Left ventricle myocardium inferior (tissue), 1 donor: Measurements from ENCODE around the gene ZNF8. TPM values are rescaled to one million over a fixed set of nuclear protein-coding genes. Genes with fewer than 3 reads are reported as not detected.

ENCODE experiments used
- DNase-seq: peaks from one replicate; pipeline ENCODE4 v3.0.0-alpha.2; 2020
- H3K27ac ChIP-seq: fragments of 200-600 bp; replicated peaks from 2 replicates; pipeline ENCODE4 v1.8.0; 2021
- H3K27me3 ChIP-seq: fragments of 200-600 bp; 2 replicates; pipeline ENCODE4 v1.8.0; 2021; ENCODE audit warnings: low read depth
- H3K36me3 ChIP-seq: fragments of 200-600 bp; 2 replicates; pipeline ENCODE4 v1.8.0; 2021
- H3K4me1 ChIP-seq: fragments of 200-600 bp; 2 replicates; pipeline ENCODE4 v1.8.0; 2021
- H3K4me3 ChIP-seq: fragments of 200-600 bp; 2 replicates; pipeline ENCODE4 v1.8.0; 2021; ENCODE audit warnings: mild to moderate bottlenecking, moderate library complexity
- H3K9me3 ChIP-seq: fragments of 200-600 bp; replicated peaks from 2 replicates; pipeline ENCODE4 v1.8.0; 2021
- intact Hi-C: fragments of 100-400 bp; cut with micrococcal nuclease; formaldehyde crosslinking; loops from one replicate; pipeline ENCODE4 v1.11.0; 2022
- total RNA-seq: library from RNA; stranded (reverse); fragmentation: NEBNext Ultra II Directional; extraction: Animal tissue kit (Norgen Biotek cat#: 25700); gene quantifications from one replicate; pipeline ENCODE4 v1.2.1, GENCODE V29; 2021
- TF ChIP-seq, protein P1 (sequence below): fragments of 200-600 bp; IDR thresholded peaks from 2 replicates; pipeline ENCODE4 v1.8.0; 2021; ENCODE audit warnings: antibody characterized with exemption, mild to moderate bottlenecking, borderline replicate concordance
- donor health status: DM: no; HTN: yes; CAD: no; lungs with severe emphysema.

The ZNF8 gene
- total RNA-seq, 1 donor from 2014 or later = 4.9 TPM

DNA sequence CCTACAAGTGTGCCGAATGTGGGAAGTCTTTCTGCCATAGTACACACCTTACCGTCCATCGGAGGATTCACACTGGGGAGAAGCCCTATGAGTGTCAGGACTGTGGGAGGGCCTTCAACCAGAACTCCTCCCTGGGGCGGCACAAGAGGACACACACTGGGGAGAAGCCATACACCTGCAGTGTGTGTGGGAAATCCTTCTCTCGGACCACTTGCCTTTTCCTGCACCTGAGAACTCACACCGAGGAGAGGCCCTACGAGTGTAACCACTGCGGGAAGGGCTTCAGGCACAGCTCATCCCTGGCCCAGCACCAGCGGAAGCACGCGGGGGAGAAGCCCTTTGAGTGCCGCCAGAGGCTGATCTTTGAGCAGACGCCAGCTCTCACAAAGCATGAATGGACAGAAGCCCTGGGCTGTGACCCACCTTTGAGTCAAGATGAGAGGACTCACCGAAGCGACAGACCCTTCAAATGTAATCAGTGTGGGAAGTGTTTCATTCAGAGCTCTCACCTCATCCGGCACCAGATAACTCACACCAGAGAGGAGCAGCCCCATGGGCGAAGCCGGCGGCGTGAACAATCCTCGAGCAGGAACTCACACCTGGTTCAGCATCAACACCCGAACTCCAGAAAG lies 16.1 kb downstream of the ZNF8 start:
- Histone ChIP-seq H3K4me1 (no peaks in the 10 kb centered on the region), H3K36me3 (peaks cover 97% of the 10 kb centered on the region), H3K27ac (no peak overlapping the region), H3K9me3 (peaks cover 54% of the 10 kb centered on the region), H3K4me3 (no peak overlapping the region), H3K27me3 (no peaks in the 10 kb centered on the region)
- TF ChIP-seq, protein P1, sequence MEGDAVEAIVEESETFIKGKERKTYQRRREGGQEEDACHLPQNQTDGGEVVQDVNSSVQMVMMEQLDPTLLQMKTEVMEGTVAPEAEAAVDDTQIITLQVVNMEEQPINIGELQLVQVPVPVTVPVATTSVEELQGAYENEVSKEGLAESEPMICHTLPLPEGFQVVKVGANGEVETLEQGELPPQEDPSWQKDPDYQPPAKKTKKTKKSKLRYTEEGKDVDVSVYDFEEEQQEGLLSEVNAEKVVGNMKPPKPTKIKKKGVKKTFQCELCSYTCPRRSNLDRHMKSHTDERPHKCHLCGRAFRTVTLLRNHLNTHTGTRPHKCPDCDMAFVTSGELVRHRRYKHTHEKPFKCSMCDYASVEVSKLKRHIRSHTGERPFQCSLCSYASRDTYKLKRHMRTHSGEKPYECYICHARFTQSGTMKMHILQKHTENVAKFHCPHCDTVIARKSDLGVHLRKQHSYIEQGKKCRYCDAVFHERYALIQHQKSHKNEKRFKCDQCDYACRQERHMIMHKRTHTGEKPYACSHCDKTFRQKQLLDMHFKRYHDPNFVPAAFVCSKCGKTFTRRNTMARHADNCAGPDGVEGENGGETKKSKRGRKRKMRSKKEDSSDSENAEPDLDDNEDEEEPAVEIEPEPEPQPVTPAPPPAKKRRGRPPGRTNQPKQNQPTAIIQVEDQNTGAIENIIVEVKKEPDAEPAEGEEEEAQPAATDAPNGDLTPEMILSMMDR = no peak
- intact Hi-C loops = no loop called here
- no peak for DNase-seq

DNA sequence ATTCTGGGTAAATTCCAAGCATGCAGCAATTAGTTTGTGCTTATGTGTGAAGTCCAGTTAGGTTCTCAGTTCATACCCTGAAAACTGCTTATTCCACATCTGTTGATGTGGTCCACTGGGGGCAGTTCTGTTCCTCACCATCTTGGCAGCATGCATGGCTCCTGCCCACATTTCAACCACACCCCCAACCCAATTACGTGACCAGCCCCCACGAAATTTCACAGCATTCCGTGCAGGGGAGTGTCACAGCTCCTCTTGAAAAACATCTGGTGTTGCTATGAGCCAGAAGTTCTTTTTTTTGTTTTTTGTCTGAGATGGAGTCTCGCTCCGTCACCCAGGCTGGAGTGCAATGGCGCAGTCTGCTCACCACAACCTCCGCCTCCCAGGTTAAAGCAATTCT lies 17.3 kb downstream of the ZNF8 start:
- Histone ChIP-seq H3K27me3 (no peaks in the 10 kb centered on the region), H3K27ac (no peak overlapping the region), H3K9me3 (peaks cover 54% of the 10 kb centered on the region), H3K36me3 (peaks cover 97% of the 10 kb centered on the region), H3K4me1 (no peaks in the 10 kb centered on the region), H3K4me3 (no peak overlapping the region)
- DNase-seq = no peak
- TF ChIP-seq, protein P1 = no peak
- intact Hi-C loops = no loop called here

DNA sequence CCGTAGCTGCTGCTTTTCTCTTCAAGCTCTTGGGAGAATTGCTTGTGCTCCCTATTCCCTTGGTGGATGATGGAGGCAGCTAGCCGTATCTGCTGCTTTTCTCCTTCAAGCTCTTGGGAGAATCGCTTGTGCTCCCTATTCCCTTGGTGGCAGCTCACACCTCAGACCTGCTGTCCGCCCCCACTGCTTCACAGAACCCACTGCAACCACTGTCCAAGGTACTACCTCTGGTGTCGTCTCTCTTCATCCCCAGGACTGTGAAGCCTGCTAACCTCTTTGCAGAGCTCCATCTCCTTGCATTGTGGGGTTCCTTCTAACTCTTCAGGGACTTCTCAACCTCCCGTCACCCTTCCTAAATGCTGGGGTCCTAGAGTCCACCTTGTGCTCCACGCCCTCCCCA lies 21.9 kb downstream of the ZNF8 start:
- intact Hi-C loops = no loop called here
- TF ChIP-seq, protein P1 = no peak

DNA sequence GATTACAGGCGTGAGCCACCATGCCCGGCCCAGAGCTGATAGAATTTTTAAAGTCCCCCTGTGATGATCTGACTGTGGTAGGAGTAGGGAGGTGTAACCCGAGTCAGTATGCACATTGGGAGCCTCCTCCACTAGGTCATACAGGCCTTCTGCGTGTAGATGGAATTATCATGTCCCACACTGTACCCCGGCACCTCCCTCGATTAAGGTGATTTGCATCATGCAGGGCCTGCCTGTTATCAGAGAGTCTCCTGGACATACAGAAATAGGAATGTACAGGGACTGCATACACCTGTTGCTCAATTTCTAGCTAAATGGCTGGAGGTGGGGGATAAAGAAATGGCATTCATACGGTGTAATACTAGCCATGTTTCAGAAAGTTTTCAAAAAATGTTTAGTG lies 25.5 kb downstream of the ZNF8 start:
- H3K27ac ChIP-seq = peak overlapping the region; percentile 93
- intact Hi-C loops = no loop called here
- peaks cover 29% of the 10 kb centered on the region for H3K4me1 ChIP-seq
- TF ChIP-seq, protein P1 = no peak
- no peaks in the 10 kb centered on the region for H3K27me3 ChIP-seq
- H3K36me3 ChIP-seq = peaks cover 60% of the 10 kb centered on the region
- no peaks in the 10 kb centered on the region for H3K9me3 ChIP-seq
- peak overlapping the region; percentile 96 for H3K4me3 ChIP-seq
- DNase-seq = no peak

More for the DNA sequence above, 21.9 kb downstream of the ZNF8 start:
- no peak for DNase-seq
- Histone ChIP-seq H3K9me3 (peaks cover 14% of the 10 kb centered on the region), H3K4me3 (no peak overlapping the region), H3K4me1 (peaks cover 12% of the 10 kb centered on the region), H3K27me3 (no peaks in the 10 kb centered on the region), H3K36me3 (peaks cover 63% of the 10 kb centered on the region), H3K27ac (no peak overlapping the region)

DNA sequence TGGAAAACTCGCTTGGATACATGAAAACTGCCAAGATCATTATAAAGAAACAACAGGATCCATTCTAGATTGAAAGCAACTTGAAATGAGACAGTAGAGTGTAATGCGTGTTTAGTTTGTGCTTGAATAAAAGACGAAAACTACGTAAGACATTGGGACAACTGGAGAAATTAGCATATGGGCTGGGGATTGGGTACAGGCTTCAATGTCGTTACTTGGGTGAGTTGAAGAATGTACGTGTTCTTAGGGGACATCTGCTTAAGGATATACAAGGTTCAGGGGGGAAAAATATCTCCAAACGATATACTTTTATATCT lies 26.0 kb downstream of the ZNF8 start:
- peaks cover 29% of the 10 kb centered on the region for H3K4me1 ChIP-seq
- no peaks in the 10 kb centered on the region for H3K9me3 ChIP-seq
- H3K36me3 ChIP-seq = peaks cover 58% of the 10 kb centered on the region
- intact Hi-C loops = no loop called here
- peak overlapping the region; percentile 93 for H3K27ac ChIP-seq
- no peaks in the 10 kb centered on the region for H3K27me3 ChIP-seq
- TF ChIP-seq, protein P1 = no peak
- peak overlapping the region; percentile 96 for H3K4me3 ChIP-seq
- no peak for DNase-seq
